Lung (tissue), 10 donors: Measurements from ENCODE around the gene PDPR. TPM values are rescaled to one million over a fixed set of nuclear protein-coding genes. Genes with fewer than 3 reads are reported as not detected.
A peak's percentile ranks its signal among the peaks of the same experiment; 100 is the strongest.
"Not testable (repeated sequence)": the region's sequence is repeated elsewhere in the genome, so short reads cannot be mapped to it uniquely, and the experiment has no call there.

ENCODE experiments used
- ATAC-seq: fragments of 200-7000 bp; cut with Tn5 transposase; one replicate; pipeline ENCODE4 v1.9.1; 2020; ENCODE audit warnings: moderate number of reproducible peaks; ENCODE audit not compliant: insufficient read depth, low FRiP score
- DNase-seq, 3 donors: peaks; one replicate each; pipeline ENCODE4 v3.0.0-alpha.2; 2013 to 2017
- H3K27ac ChIP-seq, 2 donors: one replicate each; pipeline ENCODE4 v1.5.1; 2013; ENCODE audit warnings: mild to moderate bottlenecking in 2 of 2, moderate library complexity in 2 of 2, control low read depth in 1 of 2, inconsistent platforms in 1 of 2, low read depth in 1 of 2, low read length in 1 of 2
- H3K27me3 ChIP-seq, 3 donors: one replicate each; pipeline ENCODE4 v1.5.1; 2013; ENCODE audit warnings: low read length in 2 of 3; ENCODE audit not compliant: control insufficient read depth in 3 of 3, insufficient read depth in 3 of 3
- H3K36me3 ChIP-seq, 4 donors: one replicate each; pipeline ENCODE4 v1.5.1; 2013; ENCODE audit warnings: low read length in 4 of 4, mild to moderate bottlenecking in 1 of 4, moderate library complexity in 1 of 4; ENCODE audit not compliant: control insufficient read depth in 4 of 4, insufficient read depth in 4 of 4
- H3K4me1 ChIP-seq, 5 donors: one replicate each; pipeline ENCODE4 v1.5.1; 2013; ENCODE audit warnings: low read length in 5 of 5, mild to moderate bottlenecking in 2 of 5, moderate library complexity in 1 of 5; ENCODE audit not compliant: control insufficient read depth in 5 of 5, insufficient read depth in 5 of 5
- H3K4me3 ChIP-seq: one replicate; pipeline ENCODE4 v1.5.1; 2013; ENCODE audit warnings: mild to moderate bottlenecking, control low read depth, moderate library complexity
- H3K9ac ChIP-seq, 2 donors: one replicate each; pipeline ENCODE4 v1.5.1; 2013; ENCODE audit warnings: low read length in 2 of 2, control low read depth in 1 of 2; ENCODE audit not compliant: insufficient read depth in 1 of 2
- H3K9me3 ChIP-seq, 4 donors: one replicate each; pipeline ENCODE4 v1.5.1; 2013; ENCODE audit warnings: low read length in 3 of 4, mild to moderate bottlenecking in 1 of 4, moderate library complexity in 1 of 4; ENCODE audit not compliant: control insufficient read depth in 4 of 4, insufficient read depth in 3 of 4
- WGBS, 2 donors: extraction: QIAGEN DNeasy Blood & Tissue Kit; methylation state at CpG; one replicate each; pipeline ENCODE4 v1.1.7; 2013; 5-methylcytosine and 5-hydroxymethylcytosine counted together
- polyA plus RNA-seq, 2 donors: library from polyadenylated mRNA; stranded (reverse); fragments of 200-250 nt; gene quantifications; one replicate each; pipeline ENCODE4 v1.2.1, GENCODE V29; 2013
- total RNA-seq, 2 donors: library from RNA; depleted of rRNA in 1 of 2; stranded (reverse); fragments of >200 nt in 1 of 2; gene quantifications; one replicate each; pipeline ENCODE4 v1.2.1, GENCODE V29; 2014 to 2021
- donor health status: Bipolar disorder and iron deficiency.
- donor health status: healthy.
- donor health status: DM: yes; HTN: yes; CAD: no.

The PDPR gene
- total and polyA plus RNA-seq, 4 donors, result 7.2 to 33.6 (median 18.4) TPM

DNA sequence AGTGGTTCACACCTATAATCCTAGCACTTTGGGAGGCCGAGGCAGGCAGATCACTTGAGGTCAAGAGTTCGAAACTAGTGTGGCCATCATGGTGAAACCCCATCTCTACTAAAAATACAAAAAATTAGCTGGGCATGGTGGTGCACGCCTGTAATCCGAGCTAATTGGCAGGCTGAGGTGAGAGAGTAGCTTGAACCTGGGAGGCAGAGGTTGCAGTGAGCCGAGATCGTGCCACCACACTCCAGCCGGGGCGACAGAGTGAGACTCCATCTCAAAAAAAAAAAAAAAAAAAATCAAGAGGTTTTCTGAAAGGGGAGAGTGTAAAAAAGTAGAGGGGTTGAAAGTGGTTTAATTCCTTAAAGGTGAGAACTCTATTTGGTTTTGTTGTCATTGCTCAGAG is 21.7 kb downstream of the PDPR start:
- not testable (repeated sequence) for H3K4me3 ChIP-seq, H3K27me3 ChIP-seq, H3K4me1 ChIP-seq, ATAC-seq, H3K27ac ChIP-seq, DNase-seq, H3K9me3 ChIP-seq, H3K9ac ChIP-seq
- H3K36me3 ChIP-seq, result peaks cover 0 to 38% (median 21%) of the 10 kb centered on the region in 4 donors
- WGBS, 2 donors, result 97% methylated on average over 8 of the region's 8 CpGs

DNA sequence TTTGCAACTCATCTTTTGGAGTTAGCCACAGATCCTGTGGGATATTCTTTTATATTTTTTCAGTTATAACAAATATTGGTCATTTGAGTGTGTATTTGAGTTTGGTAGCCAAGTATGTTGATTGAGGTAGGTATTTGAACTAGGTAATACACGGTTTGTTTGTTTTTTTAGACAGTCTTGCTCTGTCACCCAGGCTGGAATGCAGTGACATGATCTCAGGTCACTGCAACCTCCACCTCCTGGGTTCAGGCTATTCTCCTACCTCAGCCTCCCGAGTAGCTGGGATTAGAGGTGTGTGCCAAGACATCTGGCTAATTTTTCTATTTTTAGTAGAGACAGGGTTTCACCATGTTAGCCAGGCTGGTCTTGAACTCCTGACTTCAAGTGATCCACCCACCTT is 22.5 kb downstream of the PDPR start:
- H3K9me3 ChIP-seq, H3K4me3 ChIP-seq, H3K27me3 ChIP-seq, DNase-seq, H3K27ac ChIP-seq, ATAC-seq, H3K9ac ChIP-seq, H3K4me1 ChIP-seq: not testable (repeated sequence)
- 77 to 80% methylated on average over 2 of the region's 2 CpGs for WGBS, 2 donors
- peaks cover 0 to 40% (median 22%) of the 10 kb centered on the region in 4 donors for H3K36me3 ChIP-seq

DNA sequence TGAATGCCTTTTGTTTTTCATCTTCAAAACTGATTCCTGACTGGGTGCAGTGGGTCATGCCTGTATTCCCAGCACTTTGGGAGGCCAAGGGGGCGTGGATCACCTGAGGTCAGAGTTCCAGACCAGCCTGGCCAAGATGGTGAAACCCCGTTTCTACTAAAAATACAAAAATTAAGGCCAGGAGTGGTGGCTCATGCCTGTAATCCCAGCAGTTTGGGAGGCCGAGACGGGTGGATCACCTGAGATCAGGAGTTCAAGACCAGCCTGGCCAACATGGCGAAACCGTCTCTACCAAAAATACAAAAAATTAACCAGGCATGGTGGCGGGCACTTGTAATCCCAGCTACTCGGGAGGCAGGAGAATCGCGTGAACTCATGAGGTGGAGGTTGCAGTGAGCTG is 28.6 kb downstream of the PDPR start:
- not testable (repeated sequence) for H3K27me3 ChIP-seq, H3K4me3 ChIP-seq, H3K9ac ChIP-seq, ATAC-seq, DNase-seq, H3K4me1 ChIP-seq, H3K9me3 ChIP-seq, H3K27ac ChIP-seq
- peaks cover 0 to 34% (median 18%) of the 10 kb centered on the region in 4 donors for H3K36me3 ChIP-seq
- 93 to 97% methylated on average over 10 of the region's 10 CpGs for WGBS, 2 donors

DNA sequence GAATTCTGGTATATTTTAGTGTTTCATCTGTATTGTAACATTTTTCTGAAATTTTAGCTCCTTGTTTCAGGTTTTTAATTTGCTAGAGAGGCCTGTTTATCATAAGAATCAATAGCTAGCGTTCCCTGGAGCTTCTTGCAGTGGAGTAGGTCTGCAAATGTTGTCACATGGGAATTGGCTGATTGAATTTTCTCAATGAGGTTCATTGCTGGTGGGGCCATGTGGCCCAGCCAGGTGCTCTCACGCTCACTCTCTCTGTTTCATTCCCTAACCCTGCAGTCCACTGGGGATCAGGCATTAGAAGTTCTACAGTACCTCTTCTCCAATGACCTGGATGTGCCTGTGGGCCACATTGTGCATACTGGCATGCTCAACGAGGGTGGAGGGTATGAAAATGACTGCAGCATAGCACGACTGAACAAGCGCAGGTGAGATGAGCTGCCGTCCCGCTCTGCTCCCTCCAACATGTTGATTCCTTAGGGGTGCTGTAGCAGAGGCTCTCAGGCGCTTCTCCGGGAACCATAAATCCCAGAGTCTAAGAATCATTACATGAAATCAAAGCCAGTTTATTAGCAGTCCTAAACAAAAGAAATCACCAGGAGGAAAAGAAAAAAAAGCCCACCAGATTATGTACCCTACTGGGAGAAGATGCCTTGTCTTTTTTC is 29.2 kb downstream of the PDPR start:
- not testable (repeated sequence) for H3K27me3 ChIP-seq, H3K27ac ChIP-seq, H3K9me3 ChIP-seq, H3K9ac ChIP-seq, H3K4me1 ChIP-seq, DNase-seq, ATAC-seq, H3K4me3 ChIP-seq
- peaks cover 2 to 35% (median 18%) of the 10 kb centered on the region in 4 donors for H3K36me3 ChIP-seq
- 86 to 89% methylated on average over 8 to 9 of the region's 9 CpGs for WGBS, 2 donors

DNA sequence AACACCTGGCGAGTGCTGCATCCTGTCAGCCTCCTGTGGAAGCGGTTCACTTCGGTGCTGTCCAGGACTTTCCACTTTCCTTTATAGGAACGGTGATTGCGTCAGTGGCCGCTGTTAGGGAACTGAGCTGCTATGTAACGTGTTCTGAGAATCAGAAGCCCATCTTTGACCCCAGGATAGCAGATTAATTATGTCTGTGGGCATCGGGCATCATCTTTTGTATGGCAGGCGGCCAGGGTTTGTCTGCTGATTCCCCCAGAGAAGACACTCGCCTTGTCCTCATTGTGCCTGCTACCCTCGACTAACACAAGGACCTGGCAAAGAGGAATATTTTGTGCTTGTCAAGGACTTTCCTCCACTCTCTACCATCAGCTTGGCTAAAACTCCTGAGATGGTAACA is 33.7 kb downstream of the PDPR start:
- H3K4me1 ChIP-seq, H3K27ac ChIP-seq, H3K4me3 ChIP-seq, H3K27me3 ChIP-seq, ATAC-seq, H3K9ac ChIP-seq, DNase-seq, H3K9me3 ChIP-seq: not testable (repeated sequence)
- peaks cover 24 to 46% (median 35%) of the 10 kb centered on the region in 4 donors for H3K36me3 ChIP-seq
- WGBS, 2 donors, result 82 to 85% methylated on average over 8 to 11 of the region's 11 CpGs

DNA sequence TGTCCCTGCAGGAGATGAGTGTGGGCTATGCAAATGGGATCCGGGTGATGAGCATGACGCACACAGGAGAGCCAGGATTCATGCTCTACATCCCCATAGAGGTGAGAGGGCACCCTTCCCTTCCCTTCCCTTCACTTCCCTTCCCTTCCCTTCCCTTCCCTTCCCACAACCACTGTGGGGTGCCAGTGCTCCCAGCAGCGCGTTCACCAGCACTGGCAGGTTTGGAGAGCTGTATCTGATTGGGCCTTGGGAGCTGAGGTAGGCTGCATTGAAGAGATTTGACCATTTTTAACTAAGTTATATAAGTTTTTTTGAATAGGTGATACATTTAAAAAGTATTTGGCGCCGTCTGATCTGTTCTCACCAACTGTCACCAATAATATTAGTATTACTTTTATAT is 34.3 kb downstream of the PDPR start:
- ATAC-seq, result peak; percentile 23
- DNase-seq, H3K9me3 ChIP-seq, H3K4me3 ChIP-seq, H3K4me1 ChIP-seq, H3K27me3 ChIP-seq, H3K27ac ChIP-seq, H3K9ac ChIP-seq: not testable (repeated sequence)
- peaks cover 29 to 48% (median 36%) of the 10 kb centered on the region in 4 donors for H3K36me3 ChIP-seq
- 97 to 99% methylated on average over 6 of the region's 6 CpGs for WGBS, 2 donors

DNA sequence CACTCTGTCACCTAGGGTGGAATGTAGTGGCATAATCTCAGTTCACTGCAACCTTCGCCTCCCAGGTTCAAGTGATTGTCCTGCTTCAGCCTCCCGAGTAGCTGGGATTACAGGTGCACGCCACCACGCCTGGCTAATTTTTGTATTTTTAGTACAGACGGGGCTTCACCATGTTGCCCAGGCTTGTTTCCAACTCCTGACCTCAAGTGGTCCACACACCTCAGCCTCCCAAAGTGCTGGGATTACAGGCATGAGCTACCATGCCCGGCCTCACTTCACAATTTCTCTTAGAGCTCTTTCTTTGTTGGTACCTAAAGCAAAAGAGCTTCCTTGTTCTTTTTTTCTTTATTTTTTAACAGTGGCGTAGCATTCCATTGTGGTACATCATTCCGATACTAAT is 35.2 kb downstream of the PDPR start:
- peaks cover 31 to 50% (median 37%) of the 10 kb centered on the region in 4 donors for H3K36me3 ChIP-seq
- H3K9ac ChIP-seq, ATAC-seq, H3K27ac ChIP-seq, H3K9me3 ChIP-seq, H3K4me3 ChIP-seq, DNase-seq, H3K4me1 ChIP-seq, H3K27me3 ChIP-seq: not testable (repeated sequence)
- WGBS, 2 donors, result 96 to 98% methylated on average over 8 of the region's 8 CpGs
